ENCODE results near the gene GJB2.

Gene GJB2

DNA sequence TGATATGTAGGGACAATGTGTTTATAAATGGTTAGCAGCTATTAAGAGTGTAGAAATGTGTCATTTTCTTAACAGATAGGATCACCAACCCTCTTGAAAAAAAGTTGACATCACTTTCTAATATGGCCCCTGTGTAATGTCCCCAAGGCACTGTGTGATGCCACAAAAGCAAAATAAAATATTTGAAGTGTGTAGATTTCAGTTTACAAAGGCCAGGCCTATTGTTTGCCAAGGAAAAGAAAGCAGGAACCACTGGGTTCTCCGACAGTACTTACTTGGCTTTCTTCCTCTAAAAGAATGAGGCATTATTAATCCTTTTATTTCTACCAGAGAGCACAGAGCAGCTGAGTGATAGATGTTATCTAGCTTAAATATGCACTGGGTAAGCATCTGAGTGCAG, 21.4 kb downstream of the GJB2 start:
- no peak for DNase-seq (ENCODE audit: low read depth)
- H3K4me3 ChIP-seq (ENCODE audit: low read depth, low read length) = no peak overlapping the region
- TF ChIP-seq, protein P1, sequence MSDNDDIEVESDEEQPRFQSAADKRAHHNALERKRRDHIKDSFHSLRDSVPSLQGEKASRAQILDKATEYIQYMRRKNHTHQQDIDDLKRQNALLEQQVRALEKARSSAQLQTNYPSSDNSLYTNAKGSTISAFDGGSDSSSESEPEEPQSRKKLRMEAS (IDR thresholded peaks at IDR 0.05; ENCODE audit: low read depth, low read length) = no peak

DNA sequence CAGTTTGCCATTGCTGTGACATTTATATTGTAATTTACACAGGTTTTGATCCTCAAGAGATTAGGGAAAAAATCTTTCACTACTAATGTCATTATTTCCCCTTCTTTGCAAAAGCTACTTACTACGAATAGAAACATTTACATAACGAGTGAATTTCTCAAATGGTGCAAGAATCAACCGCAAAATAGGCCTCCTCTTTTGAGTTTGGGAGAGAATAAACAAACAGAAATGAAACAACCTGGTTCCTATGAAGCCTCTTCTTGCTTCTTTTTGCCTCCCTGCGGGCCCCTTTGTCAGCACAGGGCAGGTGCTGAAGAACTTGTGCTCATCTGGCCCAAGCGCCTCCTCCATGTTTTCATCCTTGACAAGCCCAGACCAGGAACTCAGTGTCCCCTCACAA, 21.8 kb downstream of the GJB2 start:
- H3K4me3 ChIP-seq (ENCODE audit: low read depth, low read length) = no peak overlapping the region
- TF ChIP-seq MYC (IDR thresholded peaks at IDR 0.05; ENCODE audit: low read depth, low read length) (no peak), CTCF (IDR thresholded peaks at IDR 0.05; ENCODE audit: low read depth, low read length) (no peak), POLR2A (IDR thresholded peaks at IDR 0.05; ENCODE audit: extremely low read depth, insufficient read length) (no peak)
- TF ChIP-seq, protein P1 (IDR thresholded peaks at IDR 0.05; ENCODE audit: low read depth, low read length) = no peak
- no peak for DNase-seq (ENCODE audit: low read depth)

GRCh38 chr13:20168396-20168795, 24.3 kb downstream of the GJB2 start:
- H3K4me3 ChIP-seq (ENCODE audit: low read depth, low read length) = no peak overlapping the region
- no peak for DNase-seq (ENCODE audit: low read depth)
- no peak for TF ChIP-seq MYC (IDR thresholded peaks at IDR 0.05; ENCODE audit: low read depth, low read length)
- TF ChIP-seq POLR2A (IDR thresholded peaks at IDR 0.05; ENCODE audit: extremely low read depth, insufficient read length) = no peak

GRCh38 chr13:20165417-20166257, 27.1 kb downstream of the GJB2 start:
- TF ChIP-seq, protein P1 (IDR thresholded peaks at IDR 0.05; ENCODE audit: low read depth, low read length) = no peak
- TF ChIP-seq CTCF (IDR thresholded peaks at IDR 0.05; ENCODE audit: low read depth, low read length) = no peak
- TF ChIP-seq MYC (IDR thresholded peaks at IDR 0.05; ENCODE audit: low read depth, low read length) = no peak
- TF ChIP-seq POLR2A (IDR thresholded peaks at IDR 0.05; ENCODE audit: extremely low read depth, insufficient read length) = no peak
- no peak for DNase-seq (ENCODE audit: low read depth)
- H3K4me3 ChIP-seq (ENCODE audit: low read depth, low read length) = no peak overlapping the region

- H3K4me3 ChIP-seq (ENCODE audit: low read depth, low read length) = no peak overlapping the region
- TF ChIP-seq, protein P1 (IDR thresholded peaks at IDR 0.05; ENCODE audit: low read depth, low read length) = no peak
- no peak for TF ChIP-seq MYC (IDR thresholded peaks at IDR 0.05; ENCODE audit: low read depth, low read length)
- no peak for TF ChIP-seq CTCF (IDR thresholded peaks at IDR 0.05; ENCODE audit: low read depth, low read length)
- TF ChIP-seq POLR2A (IDR thresholded peaks at IDR 0.05; ENCODE audit: extremely low read depth, insufficient read length) = no peak
- no peak for DNase-seq (ENCODE audit: low read depth)
Measured at GRCh38 chr13:20161951-20162300, 30.8 kb downstream of the GJB2 start.

DNA sequence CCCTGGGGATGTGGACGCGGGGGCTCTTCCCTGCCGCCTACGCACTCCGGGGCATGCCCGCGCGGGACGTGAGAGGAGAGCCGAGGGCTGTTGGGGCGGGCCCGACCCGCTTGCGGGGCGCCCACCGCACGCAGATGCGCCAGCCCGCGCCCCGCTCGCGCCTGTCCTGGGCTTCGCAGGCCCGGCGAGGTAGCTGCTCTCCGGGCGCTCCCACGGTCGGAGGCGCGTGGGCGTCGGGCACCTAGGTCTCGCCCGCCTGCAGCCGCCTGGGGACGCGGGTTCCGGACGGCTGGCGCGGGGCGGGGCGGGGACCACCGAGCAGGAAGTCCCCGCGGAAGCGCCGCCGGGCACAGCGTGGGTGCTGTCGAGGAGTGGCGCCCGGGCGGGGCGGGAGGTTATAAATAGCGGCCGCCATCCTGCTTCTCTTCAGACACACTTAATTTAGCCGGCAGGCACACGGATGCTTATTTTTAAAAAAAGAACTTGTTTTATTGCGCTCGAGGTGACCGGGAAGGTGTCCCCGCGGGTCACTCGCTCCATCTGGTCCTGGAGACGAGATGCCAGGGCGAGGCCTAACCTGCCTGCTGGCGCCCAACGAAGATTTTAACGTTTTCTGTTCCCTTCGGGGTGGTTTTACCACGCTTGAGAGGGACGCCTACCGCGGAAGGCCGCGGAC, 31.3 kb downstream of the GJB2 start:
- DNase-seq (ENCODE audit: low read depth) = peak; percentile 55
- H3K4me3 ChIP-seq (ENCODE audit: low read depth, low read length) = no peak overlapping the region
- TF ChIP-seq MYC (IDR thresholded peaks at IDR 0.05; ENCODE audit: low read depth, low read length) (no peak), CTCF (IDR thresholded peaks at IDR 0.05; ENCODE audit: low read depth, low read length) (no peak), POLR2A (IDR thresholded peaks at IDR 0.05; ENCODE audit: extremely low read depth, insufficient read length) (no peak)
- TF ChIP-seq, protein P1 (IDR thresholded peaks at IDR 0.05; ENCODE audit: low read depth, low read length) = no peak

Data from NB4 (cell line).